B cell (primary cell): ENCODE data around the gene CETP.

ENCODE experiments used
- EZH2 ChIP-seq: IDR thresholded peaks from 2 replicates; pipeline ENCODE4 v1.6.1; 2012; ENCODE audit warnings: borderline replicate concordance, low read depth, mild to moderate bottlenecking, moderate library complexity, low read length; ENCODE audit not compliant: insufficient read depth, poor library complexity, severe bottlenecking
- TF ChIP-seq, protein P1 (sequence below): fragments of 200-600 bp; IDR thresholded peaks from one replicate; pipeline ENCODE4 v1.8.0; 2022; ENCODE audit warnings: antibody characterized with exemption, mild to moderate bottlenecking

DNA sequence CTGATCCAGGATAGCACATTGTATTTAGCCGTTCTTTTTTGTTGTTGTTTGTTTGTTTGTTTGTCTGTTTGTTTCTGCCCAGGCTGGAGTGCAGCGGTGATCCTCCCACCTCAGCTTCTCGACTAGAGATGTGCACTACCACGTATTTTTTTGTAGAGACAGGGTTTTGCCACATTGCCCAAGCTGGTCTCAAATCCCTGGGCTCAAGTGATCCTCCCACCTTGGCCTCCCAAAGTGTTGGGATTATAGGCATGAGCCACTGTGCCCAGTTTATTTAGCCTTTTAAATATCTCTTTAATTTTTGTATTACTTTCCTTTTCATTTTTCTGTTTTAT lies 18.4 kb downstream of the CETP start:
- TF ChIP-seq, protein P1, sequence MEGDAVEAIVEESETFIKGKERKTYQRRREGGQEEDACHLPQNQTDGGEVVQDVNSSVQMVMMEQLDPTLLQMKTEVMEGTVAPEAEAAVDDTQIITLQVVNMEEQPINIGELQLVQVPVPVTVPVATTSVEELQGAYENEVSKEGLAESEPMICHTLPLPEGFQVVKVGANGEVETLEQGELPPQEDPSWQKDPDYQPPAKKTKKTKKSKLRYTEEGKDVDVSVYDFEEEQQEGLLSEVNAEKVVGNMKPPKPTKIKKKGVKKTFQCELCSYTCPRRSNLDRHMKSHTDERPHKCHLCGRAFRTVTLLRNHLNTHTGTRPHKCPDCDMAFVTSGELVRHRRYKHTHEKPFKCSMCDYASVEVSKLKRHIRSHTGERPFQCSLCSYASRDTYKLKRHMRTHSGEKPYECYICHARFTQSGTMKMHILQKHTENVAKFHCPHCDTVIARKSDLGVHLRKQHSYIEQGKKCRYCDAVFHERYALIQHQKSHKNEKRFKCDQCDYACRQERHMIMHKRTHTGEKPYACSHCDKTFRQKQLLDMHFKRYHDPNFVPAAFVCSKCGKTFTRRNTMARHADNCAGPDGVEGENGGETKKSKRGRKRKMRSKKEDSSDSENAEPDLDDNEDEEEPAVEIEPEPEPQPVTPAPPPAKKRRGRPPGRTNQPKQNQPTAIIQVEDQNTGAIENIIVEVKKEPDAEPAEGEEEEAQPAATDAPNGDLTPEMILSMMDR = no peak
- TF ChIP-seq EZH2 = no peak
